NCI-H510A treated with DMSO at 0.1 percent for 48 hours (cell line): ENCODE data around the gene PAH.
A peak's percentile ranks its signal among the peaks of the same experiment; 100 is the strongest.

Experiments
- DNase-seq: peaks from one replicate; lab custom pipeline; 2025; lab: John Stamatoyannopoulos, UW

PAH gene

GRCh38 chr12:102816816-102817434 is 100.1 kb downstream of the PAH start:
- DNase-seq, result peak; percentile 11

- no peak for DNase-seq
Measured at GRCh38 chr12:102814691-102815367, 102.2 kb downstream of the PAH start.

- peak; percentile 49 for DNase-seq
Measured at GRCh38 chr12:102812344-102812743, 104.7 kb downstream of the PAH start.

GRCh38 chr12:102811110-102811737 is 105.8 kb downstream of the PAH start:
- DNase-seq, result peak; percentile 22

GRCh38 chr12:102808412-102808811 is 108.6 kb downstream of the PAH start:
- DNase-seq, result no peak

GRCh38 chr12:102806592-102806991 is 110.5 kb downstream of the PAH start:
- no peak for DNase-seq

GRCh38 chr12:102806110-102806509 is 110.9 kb downstream of the PAH start:
- no peak for DNase-seq

GRCh38 chr12:102800565-102800964 is 116.5 kb downstream of the PAH start:
- DNase-seq, result no peak

- DNase-seq, result no peak
Measured at GRCh38 chr12:102799229-102799628, 117.8 kb downstream of the PAH start.

GRCh38 chr12:102797528-102797927 is 119.5 kb downstream of the PAH start:
- DNase-seq, result no peak

GRCh38 chr12:102793921-102794320 is 123.1 kb downstream of the PAH start:
- DNase-seq, result no peak
